GM19324 (cell line): ENCODE measurements around the gene DOCK6.

ENCODE experiments used
- ATAC-seq: cut with Tn5 transposase; IDR thresholded peaks from one replicate; pipeline ENCODE4 v1.9.1; 2021; ENCODE audit warnings: mild to moderate bottlenecking, moderate library complexity; ENCODE audit not compliant: unreplicated experiment, low FRiP score

The DOCK6 gene

GRCh38 chr19:11279505-11280236 lies 17.3 kb upstream of the DOCK6 start:
- no peak for ATAC-seq

GRCh38 chr19:11278670-11279069 lies 16.3 kb upstream of the DOCK6 start:
- ATAC-seq = no peak

- ATAC-seq = no peak
Measured at GRCh38 chr19:11274533-11275086, 12.3 kb upstream of the DOCK6 start.

GRCh38 chr19:11273989-11274388 lies 11.7 kb upstream of the DOCK6 start:
- no peak for ATAC-seq

GRCh38 chr19:11273296-11273695 lies 11.0 kb upstream of the DOCK6 start:
- ATAC-seq = no peak

- no peak for ATAC-seq
Measured at GRCh38 chr19:11269408-11269807, 7.1 kb upstream of the DOCK6 start.

GRCh38 chr19:11268783-11269267 lies 6.5 kb upstream of the DOCK6 start:
- ATAC-seq = no peak

- ATAC-seq = no peak
Measured at GRCh38 chr19:11267316-11268085, 5.2 kb upstream of the DOCK6 start.

GRCh38 chr19:11265785-11266236 lies 3.5 kb upstream of the DOCK6 start:
- ATAC-seq = no peak

GRCh38 chr19:11265177-11265784 lies 3.0 kb upstream of the DOCK6 start:
- no peak for ATAC-seq

GRCh38 chr19:11264452-11265176 lies 2.3 kb upstream of the DOCK6 start:
- ATAC-seq = no peak

- ATAC-seq = no peak
Measured at GRCh38 chr19:11263726-11264125, 1.4 kb upstream of the DOCK6 start.

- ATAC-seq = no peak
Measured at GRCh38 chr19:11261431-11261970, 823 bp downstream of the DOCK6 start.

- ATAC-seq = no peak
Measured at GRCh38 chr19:11260996-11261395, 1.3 kb downstream of the DOCK6 start.

- ATAC-seq = no peak
Measured at GRCh38 chr19:11257846-11258380, 4.4 kb downstream of the DOCK6 start.

- ATAC-seq = no peak
Measured at GRCh38 chr19:11256189-11256588, 6.1 kb downstream of the DOCK6 start.

GRCh38 chr19:11254666-11255065 lies 7.7 kb downstream of the DOCK6 start:
- no peak for ATAC-seq

GRCh38 chr19:11252665-11253355 lies 9.5 kb downstream of the DOCK6 start:
- no peak for ATAC-seq

- ATAC-seq = no peak
Measured at GRCh38 chr19:11251650-11252314, 10.5 kb downstream of the DOCK6 start.
